Cardiac fibroblast (primary cell): ENCODE results near the gene EVA1C.
"Not testable (repeated sequence)": the region's sequence is repeated elsewhere in the genome, so short reads cannot be mapped to it uniquely, and the experiment has no call there.

Experiments
- DNase-seq, 2 donors: peaks; one replicate each; pipeline versions ENCODE4 v3.0.0 to v3.0.0-alpha.2; 2010; ENCODE audit warnings: low read depth in 2 of 2
- H3K4me3 ChIP-seq, 2 donors: replicated peaks in 1 of 2; 1 replicate in 1 of 2; 2 replicates in 1 of 2; pipeline ENCODE4 v1.5.1; 2011; ENCODE audit warnings: low read depth in 2 of 2, low read length in 2 of 2, mild to moderate bottlenecking in 2 of 2, moderate library complexity in 1 of 2
- TF ChIP-seq, protein P1 (sequence below): IDR thresholded peaks from one replicate; pipeline ENCODE4 v1.5.1; 2011; ENCODE audit warnings: low read depth, mild to moderate bottlenecking, low read length, inconsistent platforms

The EVA1C gene

DNA sequence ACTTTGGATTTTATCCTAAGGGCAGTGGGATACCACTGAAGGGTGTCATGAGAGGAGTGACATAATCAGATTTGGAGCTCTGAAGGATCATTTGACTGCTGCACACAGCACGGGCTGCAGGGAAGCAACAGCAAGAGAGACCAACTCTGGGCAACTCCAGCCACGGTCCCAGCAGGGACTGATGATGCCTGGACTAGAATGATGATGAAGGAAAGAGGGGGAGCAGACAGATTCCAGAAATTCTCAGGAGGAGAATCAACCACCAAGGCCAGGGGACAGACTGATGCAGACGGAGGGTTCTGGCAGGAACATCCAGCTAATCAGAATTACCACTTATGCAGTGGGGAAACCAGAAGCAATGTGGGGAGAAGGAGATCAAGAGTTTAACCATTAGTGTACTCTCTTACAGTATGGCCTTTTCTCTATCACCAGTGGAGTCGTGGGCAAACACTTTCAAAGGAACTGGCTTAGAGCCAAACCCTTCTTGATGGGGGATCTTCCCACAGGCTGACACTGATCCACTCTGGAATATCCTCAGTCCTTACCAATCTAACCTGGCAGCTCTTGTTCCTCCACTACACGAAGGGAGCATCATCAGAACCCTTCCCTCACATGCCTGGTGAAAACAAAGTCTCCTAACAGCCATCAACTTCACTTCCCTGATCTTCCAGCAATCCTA lies 23.0 kb upstream of the EVA1C start:
- peak; percentile 43 to 54 for DNase-seq
- H3K4me3 ChIP-seq: no peak overlapping the region
- TF ChIP-seq, protein P1, sequence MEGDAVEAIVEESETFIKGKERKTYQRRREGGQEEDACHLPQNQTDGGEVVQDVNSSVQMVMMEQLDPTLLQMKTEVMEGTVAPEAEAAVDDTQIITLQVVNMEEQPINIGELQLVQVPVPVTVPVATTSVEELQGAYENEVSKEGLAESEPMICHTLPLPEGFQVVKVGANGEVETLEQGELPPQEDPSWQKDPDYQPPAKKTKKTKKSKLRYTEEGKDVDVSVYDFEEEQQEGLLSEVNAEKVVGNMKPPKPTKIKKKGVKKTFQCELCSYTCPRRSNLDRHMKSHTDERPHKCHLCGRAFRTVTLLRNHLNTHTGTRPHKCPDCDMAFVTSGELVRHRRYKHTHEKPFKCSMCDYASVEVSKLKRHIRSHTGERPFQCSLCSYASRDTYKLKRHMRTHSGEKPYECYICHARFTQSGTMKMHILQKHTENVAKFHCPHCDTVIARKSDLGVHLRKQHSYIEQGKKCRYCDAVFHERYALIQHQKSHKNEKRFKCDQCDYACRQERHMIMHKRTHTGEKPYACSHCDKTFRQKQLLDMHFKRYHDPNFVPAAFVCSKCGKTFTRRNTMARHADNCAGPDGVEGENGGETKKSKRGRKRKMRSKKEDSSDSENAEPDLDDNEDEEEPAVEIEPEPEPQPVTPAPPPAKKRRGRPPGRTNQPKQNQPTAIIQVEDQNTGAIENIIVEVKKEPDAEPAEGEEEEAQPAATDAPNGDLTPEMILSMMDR: no peak

DNA sequence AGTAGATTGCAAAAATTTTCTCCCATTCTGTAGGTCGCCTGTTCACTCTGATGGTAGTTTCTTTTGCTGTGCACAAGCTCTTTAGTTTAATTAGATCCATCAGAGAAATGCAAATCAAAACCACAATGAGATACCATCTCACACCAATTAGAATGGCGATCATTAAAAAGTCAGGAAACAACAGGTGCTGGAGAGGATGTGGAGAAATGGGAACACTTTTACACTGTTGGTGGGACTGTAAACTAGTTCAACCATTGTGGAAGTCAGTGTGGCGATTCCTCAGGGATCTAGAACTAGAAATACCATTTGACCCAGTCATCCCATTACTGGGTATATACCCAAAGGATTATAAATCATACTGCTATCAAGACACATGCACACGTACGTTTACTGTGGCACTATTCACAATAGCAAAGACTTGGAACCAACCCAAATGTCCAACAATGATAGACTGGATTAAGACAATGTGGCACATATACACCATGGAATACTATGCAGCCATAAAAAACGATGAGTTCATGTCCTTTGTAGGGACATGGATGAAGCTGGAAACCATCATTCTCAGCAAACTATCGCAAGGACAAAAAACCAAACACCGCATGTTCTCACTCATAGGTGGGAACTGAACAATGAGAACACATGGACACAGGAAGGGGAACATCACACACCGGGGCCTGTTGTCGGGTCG lies 21.8 kb upstream of the EVA1C start:
- DNase-seq, H3K4me3 ChIP-seq: not testable (repeated sequence)

DNA sequence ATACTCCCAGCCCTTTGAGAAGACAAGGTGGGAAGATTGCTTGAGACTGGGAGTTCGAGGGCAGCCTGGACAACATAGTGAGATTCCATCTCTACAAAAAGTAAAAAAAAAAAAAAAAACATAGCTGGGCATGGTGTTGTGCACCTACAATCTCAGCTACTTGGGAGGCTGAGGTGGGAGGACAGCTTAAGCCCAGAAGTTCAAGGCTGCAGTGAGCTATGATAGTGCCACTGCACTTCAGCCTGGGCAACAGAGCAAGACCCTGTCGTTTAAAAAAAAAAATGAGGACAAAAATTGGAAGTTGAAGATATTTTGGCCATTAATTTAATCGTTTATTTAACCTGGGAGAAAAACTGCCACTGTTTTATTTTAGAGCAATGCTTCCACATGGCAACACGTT lies 20.8 kb upstream of the EVA1C start:
- no peak for DNase-seq
- TF ChIP-seq, protein P1: no peak
- H3K4me3 ChIP-seq: peak overlapping the region; percentile 89 to 98

DNA sequence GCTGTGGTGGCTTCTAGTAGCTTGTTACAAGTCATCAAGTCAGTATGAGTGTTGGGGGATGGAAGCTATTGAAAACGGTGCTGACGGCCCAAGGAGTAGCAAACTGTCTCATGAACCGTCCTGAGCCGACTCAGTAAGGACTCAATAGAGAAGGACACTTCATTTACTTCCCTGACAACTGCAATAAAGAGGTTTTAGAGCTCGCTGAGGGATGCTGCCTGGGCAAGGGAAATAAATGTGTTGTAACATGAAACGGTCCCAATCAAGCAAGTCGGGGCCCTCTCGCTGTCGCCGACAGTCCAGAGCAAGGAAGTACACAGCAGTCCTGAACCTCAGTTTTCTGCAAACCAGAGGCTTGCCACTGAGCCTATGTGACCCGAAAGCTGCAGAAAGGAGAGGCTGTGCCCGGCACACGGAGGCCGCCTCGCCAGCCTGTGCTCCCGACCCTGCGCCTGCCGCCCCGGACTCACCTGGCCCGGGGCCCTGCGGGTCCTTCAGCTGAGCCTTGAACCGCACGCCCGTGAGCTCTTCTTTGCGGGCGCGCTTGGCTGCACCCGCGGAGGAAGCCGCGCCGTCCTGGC lies 20.1 kb upstream of the EVA1C start:
- peak overlapping the region; percentile 89 to 98 for H3K4me3 ChIP-seq
- DNase-seq: peak in 1 of 2 donors; percentile 26
- TF ChIP-seq, protein P1: no peak

DNA sequence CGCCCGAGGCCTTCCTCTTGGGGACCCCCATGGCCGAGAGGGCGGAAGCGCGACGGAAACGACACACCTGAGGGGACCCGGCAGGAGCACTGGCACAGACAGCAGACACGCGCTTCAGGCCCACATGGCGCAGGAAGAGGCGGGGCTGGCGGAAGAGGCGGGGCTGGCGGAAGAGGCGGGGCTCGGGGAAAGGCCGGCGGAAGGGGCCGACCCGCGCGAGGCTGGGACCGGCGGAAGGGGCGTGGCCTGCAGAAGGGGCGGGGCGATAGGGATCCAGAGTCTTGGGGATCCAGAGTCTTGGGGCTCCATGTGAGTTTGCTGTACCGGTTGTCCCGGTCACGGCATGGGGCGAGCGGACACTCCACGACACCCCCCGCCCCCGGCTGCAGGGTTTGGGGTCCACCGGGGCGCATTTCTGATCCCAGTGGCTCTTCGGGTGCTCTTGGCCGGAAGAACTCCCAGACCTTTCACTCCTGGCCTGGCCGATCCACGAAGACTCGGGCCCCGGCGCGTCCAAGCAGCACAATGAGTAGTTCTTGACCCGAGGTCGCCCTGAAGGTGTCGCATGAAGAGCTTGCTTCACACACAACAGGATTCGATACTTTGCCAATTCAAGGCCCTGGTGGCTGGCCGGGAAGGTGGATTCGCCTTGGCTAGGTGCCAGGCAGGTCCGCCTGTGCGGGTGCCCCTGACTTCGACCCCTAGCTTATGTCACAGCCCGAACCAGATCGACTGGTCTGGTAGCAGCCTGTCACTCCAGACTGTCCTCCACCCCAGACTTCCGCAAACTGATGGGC lies 19.4 kb upstream of the EVA1C start, which contains the start of gene URB1:
Gene URB1, minus strand, starts transcription at position 133 of the 797 bp plus-strand sequence. Its CDS starts 102 bp downstream, at position 31.
- peak within 1 kb of the TSS; percentile 89 to 98 for H3K4me3 ChIP-seq
- TF ChIP-seq, protein P1: no peak
- DNase-seq: peak; percentile 80 to 87

DNA sequence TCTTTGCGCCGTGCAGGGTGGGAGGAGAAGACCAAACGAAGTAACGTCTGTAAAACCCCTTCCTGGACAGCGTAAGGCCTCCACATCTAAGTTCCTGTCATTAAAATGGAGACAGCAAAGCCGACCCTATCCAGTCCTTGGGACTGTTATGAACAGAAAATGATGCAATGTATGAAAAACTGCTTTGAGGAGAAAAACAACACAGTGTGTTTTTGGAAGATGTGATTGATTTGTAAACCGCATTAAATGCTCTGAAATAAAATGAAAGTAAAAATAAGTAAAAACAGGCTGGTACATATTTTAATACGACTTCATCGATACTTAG lies 18.9 kb upstream of the EVA1C start:
- peak overlapping the region; percentile 89 to 98 for H3K4me3 ChIP-seq
- no peak for DNase-seq
- TF ChIP-seq, protein P1: no peak
